Activated CD8-positive, alpha-beta memory T cell treated with anti-CD3 and anti-CD28 coated beads for 1 hour (primary cell): Measurements from ENCODE around the gene CLMN.
"Not testable (repeated sequence)": the region's sequence is repeated elsewhere in the genome, so short reads cannot be mapped to it uniquely, and the experiment has no call there.

Experiments used
- DNase-seq, 2 donors: peaks; one replicate each; pipeline ENCODE4 v3.0.0-alpha.2; 2020; ENCODE audit warnings: low read depth in 1 of 2; ENCODE audit errors: extremely low read depth in 1 of 2

The CLMN gene

DNA sequence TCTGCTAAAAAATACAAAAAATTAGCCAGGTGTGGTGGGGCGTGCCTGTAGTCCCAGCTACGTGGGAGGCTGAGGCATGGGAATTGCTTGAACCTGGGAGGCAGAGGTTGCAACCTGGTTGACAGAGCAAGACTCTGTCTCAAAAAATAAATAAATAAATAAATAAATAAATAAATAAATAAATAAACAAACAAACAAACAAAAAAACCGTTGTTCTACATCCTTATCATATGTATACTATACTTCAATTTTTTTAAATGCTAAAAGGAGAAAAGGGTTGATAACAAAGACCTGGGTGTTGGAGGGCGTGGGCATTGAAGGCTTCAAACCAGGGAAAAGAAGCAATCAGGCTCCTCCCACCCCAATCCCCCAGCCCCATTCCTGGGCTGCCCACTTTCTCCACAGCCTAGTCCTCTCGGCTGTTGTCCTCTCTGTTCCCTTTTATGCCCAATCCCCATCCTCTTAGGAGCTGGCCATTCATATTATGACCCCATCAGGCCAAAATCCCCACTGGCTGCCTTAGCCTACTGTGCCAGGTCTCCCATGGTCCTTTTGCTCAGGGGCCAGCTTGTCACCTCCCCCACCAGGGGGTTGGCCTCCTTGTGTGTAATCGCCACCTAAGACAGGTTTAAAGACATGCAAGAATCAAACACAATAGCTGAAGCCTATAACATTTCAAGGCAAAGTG lies 30.2 kb downstream of the CLMN start:
- no peak for DNase-seq

DNA sequence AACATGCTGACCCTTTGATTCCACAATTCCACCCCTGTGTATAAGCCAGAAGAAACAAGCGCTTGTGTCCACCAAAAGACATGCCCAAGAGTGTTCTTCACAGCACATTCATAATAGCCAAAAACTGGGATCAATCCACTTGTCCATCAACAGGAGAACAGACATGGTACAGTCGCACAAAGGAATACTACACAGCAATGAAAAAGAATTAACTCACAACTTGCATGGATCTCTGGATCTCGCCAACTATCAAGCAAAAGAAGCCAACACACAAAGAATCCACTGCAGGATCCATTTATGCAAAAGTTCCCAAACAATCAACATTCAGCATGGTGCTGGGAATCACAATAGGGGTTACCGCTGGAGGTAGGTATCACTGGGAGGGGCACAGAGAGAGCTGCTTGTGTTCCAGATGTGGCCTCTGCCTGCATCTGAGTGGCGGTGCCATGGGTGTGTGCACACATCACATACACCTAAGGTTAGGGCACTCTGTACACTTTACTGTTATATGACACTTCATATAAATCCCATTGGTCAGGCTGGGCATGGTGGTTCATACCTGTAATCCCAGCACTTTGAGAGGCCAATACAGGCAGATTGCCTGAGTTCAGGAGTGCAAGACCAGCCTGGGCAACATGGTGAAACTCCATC lies 30.9 kb downstream of the CLMN start:
- DNase-seq = no peak

DNA sequence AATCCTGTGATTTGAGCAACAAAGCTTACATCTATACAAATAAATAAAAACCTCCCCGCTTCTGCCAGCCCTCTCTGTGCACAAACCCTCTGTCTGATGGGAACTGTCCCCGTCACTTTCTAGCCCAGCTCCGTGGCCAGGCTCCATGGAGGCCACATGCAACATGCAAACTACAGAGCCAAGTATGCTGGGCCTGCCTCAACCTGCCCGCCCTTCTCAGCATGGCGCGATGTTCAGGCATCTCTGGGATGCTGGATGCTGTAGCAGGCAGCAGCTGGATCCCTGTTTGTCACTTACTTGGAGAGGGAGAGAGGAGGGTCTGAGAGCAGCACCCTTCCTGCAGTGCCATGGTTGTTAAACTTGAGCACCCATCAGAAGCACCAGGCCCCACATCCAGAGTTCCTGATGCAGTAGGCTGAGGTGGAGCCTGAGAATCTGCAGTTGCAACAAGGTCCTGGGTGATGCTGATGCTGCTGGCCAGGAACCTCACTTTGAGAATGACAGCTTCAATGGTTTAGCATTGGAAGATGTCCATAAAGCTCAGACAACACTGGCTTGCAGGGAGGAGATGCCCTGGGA lies 32.4 kb downstream of the CLMN start:
- no peak for DNase-seq

DNA sequence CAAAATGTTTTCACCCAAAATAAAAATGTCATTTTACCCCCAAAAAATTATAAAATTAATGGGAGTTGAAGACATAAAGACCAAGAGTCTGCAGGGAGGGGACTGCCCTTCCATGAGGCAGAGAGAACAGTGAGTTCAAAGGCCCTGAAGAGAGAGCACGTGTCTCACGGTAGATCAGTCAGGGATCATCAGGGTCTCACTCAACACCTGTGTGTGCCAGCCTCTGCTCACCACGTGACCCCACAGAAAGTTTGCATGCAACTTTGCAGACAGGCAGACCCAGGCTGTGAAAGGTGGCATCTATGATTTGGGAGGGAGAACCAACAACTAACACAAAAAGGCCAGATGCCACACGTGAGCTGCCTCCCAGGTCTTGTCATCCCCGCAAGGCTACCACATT lies 33.1 kb downstream of the CLMN start:
- DNase-seq = no peak

DNA sequence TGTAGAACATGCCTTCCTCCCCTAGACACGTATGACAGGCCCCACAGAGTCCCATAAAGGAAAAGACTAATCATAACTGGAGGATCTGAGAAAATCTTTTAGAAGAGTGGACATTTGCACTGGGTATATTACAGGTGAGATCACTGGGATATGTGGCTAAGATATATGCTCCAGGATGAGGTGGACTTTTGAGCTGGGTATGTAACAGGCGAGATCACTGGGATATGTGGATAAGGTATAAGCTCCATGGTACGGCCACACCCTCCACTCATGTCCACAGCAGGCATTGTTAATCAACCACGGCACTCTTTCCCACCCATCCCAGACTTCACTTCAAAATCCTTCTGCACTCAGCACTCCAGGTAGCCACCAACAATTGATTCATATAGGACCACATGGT lies 34.1 kb downstream of the CLMN start:
- DNase-seq = no peak

DNA sequence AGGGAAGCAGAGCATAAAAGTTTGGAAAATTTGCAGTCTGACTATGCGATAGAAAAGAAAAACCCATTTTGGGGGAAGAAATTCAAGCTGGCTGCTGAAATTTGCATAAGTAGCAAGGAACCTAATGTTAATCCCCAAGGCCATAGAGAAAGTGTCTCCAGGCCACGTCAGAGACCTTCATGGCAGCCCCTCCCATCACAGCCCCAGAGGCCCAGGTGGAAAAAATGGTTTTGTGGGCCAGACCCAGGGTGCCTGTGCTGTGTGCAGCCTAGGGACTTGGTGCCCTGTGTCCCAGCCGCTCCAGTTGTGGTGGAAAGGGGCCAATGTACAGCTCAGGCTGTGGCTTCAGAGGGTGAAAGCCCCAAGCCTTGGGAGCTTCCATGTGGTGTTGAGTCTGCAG lies 35.9 kb downstream of the CLMN start:
- not testable (repeated sequence) for DNase-seq

DNA sequence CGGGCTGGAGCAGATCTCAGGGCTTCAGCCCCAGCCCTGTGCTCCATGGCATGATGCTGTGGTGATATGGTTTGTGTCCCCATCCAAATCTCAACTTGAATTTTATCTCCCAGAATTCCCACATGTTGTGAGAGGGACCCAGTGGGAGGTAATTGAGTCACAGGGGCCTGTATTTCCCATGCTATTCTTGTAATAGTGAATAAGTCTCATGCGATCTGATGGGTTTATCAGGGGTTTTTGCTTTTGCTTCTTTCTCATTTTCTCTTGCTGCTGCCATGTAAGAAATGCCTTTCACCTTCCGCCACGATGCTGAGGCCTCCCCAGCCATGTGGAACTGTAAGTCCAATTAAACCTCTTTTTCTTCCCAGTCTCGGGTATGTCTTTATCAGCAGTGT lies 36.7 kb downstream of the CLMN start:
- DNase-seq = not testable (repeated sequence)

DNA sequence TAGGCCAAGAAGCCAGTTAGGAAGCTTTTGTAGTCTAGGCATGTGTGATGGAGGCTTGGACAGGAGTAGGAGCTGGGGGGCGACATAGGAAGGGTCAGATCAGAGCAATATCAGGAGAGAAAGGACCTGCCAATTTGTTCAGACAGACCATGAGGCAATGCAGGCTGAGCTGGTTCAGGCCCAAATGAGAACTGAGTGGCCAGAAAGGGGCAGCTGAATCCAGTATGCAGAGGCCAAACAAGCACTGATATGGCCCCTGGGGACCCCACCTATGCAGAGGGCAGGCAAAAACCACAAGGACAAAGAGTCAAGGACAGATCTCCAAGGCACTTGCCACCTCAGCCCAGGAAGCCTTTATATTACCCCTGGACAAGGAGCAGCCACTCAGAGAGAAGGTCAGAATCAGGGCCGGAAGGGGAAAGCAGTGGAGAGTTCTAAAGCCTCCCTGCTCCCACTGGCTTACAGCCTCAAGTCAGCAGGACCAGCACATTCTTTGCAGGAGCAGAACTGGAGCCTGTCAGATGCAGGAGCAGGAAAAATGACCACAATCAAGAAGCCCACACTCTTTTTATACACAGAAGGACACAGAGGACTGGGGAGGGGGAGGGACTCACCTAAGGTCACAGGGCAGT lies 37.2 kb downstream of the CLMN start:
- no peak for DNase-seq

DNA sequence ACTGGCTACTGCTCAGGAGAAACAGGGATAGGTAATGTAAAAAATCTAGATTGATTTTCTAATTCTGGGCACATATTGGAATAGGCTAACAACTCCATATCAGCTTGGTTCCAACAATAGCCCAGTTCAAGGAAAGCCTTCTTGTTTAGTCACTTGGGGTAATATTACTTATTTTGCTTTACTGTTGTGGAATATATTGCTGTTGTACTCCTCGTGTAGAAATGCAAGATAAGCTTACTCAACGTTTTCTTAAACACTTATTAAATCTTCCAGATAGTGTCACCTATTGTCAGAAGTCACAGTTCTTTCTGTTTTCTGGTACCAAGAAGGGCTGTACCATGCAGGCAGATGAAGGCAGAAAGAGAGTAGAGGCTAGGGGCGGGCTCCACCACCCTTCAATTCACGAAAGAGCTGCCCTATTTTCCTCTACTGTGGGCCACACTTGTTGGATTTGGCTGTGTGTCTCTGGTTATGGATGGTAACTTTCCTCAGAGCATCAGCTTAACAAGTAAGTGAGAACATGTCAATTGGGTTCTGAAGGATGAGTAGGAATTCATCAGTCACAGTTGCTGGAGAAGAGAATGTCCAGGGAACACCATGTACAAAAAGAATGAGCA lies 38.0 kb downstream of the CLMN start:
- DNase-seq = no peak

DNA sequence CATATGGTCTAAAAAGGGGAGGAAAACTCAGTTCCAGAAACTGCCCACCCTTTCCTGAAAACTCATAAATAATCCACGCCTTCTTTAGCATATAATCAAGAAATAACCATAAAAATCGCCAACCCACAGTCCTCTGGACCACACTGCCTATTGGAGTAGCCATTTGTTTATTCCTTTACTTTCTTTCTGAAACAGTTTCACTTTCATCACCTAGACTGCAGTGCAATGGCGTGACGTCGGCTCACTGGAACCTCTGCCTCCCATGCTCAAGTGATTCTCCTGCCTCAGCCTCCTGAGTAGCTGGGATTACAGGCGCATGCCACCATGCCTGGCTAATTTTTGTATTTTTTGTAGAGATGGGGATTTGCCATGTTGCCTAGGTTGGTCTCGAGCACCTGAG lies 44.2 kb downstream of the CLMN start:
- no peak for DNase-seq

DNA sequence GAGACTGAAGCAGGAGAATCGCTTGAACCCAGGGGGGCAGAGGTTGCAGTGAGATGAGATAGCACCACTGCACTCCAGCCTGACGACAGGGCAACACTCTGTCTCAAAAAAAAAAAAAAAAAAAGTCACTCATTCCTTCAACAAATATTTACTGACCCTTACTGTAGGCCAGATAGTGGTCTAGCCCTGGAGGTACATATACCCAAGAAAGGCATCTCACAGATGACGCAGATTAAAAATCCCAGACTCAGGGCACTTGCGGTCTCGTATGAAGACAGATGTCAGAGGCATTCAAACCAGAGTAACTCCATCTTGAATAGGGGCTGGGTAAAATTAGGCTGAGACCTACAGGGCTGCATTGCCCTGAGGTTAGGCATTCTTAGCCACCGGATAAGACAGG lies 44.8 kb downstream of the CLMN start:
- DNase-seq = no peak

DNA sequence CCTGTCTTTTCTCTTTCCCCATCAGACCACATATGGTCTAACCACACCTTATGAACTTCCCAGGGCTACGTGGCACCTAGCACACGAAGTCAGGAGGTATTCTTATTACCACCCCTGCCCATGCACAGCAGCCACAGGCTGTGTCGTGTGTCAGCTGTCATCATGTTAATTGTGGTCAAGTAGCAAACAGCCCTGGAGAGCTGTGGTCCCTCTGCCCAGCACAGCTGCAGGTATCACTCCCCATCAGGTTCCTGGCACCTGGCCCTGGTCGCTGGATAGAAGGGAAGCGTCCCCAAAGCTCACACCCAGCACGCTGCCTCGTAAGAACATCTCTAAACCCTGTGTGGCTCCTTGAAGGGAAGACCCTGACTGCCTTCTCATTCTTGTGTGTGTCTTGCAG lies 45.4 kb downstream of the CLMN start:
- no peak for DNase-seq

DNA sequence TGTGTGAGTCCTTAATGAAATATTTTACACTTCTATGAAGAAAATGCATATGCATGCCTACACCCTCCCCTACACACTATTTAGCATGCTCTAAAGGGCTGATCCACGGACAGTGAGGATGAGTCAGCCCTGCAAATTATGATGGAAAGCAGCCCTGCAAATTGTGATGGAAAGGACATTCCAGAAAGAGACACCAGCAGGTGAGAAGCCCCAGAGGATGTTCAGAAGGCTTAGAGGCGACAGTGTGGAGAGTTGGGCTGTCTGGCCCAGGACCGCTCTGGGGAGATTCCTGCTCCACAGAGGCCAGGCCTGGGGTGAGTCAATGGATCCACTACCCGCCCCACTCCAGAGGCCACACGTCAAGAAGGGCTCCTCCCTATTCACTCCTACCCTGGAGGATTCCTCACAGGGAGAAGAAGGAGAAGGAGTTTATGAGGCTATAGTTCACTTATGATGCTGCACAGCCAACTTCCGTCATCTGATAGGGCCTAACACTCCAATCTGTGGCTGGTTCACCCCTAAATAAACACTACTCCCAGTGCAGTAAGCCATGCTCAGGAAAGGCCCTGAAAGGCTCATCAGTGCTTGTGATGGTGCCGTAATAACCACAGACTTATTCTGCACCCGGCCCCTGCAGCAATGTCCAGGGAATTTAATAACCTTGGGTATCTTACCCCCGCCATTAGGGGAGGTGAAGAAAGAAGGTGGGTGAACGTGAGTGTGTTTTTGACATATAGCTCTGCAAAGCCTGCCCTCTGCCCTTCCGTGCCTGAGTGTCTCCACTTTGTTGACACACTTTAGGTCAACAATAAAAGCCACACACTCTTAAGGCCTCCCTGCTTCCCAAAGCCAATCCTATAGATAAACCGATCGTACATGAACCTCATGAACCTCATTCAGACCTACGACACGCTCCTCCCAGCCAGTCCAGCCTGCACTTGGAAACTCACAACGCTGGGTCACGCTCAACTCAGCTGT lies 46.4 kb downstream of the CLMN start:
- DNase-seq = no peak

DNA sequence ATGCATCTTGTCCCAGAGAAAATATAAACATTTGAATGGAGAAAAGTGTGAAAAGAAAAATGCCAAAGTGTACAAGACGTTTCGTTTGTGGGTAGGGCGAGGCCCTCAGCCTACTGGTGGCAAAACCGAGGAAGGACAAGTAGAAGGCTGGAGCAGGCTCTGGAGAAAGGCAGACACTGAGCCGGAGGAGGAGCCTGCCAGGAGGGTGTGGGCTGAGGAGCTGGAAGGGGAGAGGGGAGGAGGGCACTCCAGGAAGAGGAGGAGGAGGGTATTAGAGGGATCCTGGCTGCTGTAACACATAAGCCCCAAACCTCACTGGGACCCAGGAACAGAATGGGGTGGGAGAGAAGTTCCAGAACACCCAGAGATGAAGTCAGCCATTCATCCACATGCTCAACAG lies 47.7 kb downstream of the CLMN start:
- DNase-seq = no peak

DNA sequence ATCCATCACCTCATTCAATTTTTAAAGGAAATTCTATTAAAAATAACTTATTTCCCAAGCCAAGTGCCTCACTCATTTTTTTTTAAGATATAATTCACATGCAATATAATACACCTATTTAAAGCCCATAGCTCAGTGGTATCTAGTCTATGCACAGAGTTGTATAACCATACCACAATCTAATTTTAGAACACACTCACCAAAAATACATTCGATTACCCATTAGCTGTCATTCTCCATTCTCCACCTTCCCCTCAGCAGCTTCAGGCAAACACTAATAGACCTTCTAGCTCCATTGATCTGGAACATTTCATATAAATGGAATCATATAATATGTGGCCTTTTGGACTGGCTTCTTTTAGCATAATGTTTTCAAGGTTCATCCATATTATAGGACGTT lies 49.5 kb downstream of the CLMN start:
- DNase-seq = no peak

DNA sequence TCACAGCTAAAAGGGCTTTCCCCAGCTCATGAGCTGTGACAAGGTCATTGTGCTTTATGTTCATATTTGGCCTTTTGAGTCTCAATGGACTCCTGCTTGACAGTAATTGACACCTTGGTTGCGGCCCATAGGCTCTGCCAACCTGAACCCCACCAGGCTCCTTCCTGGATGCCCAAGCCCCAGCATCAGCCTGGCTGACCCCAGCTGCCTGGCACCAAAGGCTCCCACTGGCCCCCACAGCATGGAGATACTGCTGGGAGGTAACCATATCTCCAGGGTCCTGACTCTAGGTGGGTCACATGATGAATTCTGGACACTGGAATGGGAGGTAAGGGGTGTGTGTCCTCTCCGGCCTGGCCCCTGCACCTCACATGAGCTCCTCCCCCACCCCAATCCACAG lies 50.2 kb downstream of the CLMN start:
- no peak for DNase-seq

DNA sequence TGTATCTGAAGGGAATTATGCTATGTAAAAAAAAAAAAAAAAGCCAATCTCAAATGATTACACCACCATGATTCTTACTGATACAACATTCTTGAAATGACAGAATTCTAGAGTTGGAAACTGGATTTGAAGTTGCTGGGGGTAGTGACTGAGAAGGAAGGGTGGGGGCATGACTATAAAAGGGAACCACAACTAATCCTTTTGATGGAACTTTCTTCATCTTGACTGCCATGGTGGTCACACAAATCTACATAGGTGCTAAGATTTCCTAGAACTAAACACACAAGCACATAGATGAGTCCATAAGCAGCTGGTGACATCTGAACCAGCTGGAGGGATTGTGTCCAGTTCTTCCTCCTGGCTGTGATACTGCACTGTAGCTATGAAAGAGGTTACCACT lies 51.4 kb downstream of the CLMN start:
- no peak for DNase-seq

DNA sequence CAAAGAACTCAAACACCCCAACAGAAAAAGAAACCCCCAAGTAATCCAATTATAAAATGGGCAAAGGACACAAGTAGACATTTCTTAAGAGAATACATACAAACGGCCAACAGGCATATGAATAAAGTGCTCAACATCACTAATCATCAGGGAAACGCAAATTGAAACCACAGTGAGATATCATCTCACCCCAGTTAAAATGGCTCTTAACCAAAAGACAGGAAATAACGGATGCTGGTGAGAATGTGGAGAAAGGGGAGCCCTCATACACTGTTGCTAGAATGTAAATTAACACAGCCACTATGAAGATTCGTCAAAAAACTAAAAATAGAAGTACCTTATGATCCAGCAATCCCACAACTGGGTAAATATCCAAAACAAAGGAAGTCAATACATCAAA lies 52.4 kb downstream of the CLMN start:
- no peak for DNase-seq

DNA sequence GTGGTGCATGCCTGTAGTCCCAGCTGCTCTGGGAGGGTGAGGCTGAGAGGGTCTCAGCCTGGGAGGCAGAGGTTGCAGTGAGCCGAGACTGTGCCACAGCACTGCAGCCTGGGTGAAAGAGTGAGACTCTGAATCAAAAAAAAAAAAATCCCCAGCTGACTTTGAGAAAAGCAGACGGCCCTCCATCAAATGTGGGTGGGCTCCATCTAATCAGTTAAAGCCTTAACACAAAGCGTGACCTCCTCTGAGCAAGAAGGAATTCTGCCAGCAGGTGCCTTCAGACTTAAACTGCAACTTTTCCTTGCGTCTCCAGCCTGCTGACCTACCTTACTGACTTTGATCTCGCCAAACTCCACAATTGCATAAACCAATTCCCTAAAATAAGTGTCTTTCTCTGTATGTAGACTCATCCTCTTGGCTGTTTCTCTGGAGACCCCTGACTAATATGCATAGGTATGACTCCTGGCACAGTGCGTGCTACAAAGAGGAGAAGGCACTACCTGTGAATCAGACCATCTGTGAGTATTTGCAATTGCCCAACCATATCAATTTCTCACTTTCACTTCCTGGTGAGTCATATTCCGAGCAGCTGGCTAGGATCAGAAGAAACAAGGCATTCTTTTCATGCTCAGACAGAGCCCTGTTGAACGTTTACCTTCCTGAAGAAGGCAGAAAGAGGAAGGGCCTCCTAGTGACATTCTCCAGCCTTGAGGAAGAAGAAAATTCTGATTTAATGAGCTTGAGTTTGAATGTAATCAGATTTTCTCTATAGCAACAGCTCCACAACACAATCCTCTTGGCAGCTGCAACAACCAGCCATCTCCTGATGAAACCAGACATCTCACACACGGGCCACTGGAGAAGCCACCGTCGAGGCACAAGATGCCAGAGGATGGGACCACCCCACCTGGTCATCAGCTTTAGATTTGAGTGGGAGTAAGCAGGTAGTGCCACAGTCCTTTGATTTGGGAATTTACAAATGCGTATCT lies 54.3 kb downstream of the CLMN start:
- DNase-seq = no peak
